Right ventricle myocardium inferior (tissue), 1 donor: ENCODE data around the gene EPDR1. TPM values are rescaled to one million over a fixed set of nuclear protein-coding genes. Genes with fewer than 3 reads are reported as not detected.

ENCODE experiments used
- ATAC-seq: fragments of 200-7000 bp; cut with Tn5 transposase; one replicate; pipeline ENCODE4 v1.9.1; 2020; ENCODE audit warnings: mild to moderate bottlenecking, moderate library complexity
- DNase-seq: peaks from one replicate; pipeline ENCODE4 v3.0.0; 2021; ENCODE audit errors: missing footprints
- intact Hi-C: fragments of 100-400 bp; cut with DNase I; formaldehyde crosslinking; loops from one replicate; pipeline ENCODE4 v1.11.0; 2022
- total RNA-seq: library from RNA; stranded (reverse); fragmentation: NEBNext Ultra II Directional; extraction: Animal tissue kit (Norgen Biotek cat#: 25700); gene quantifications from one replicate; pipeline ENCODE4 v1.2.1, GENCODE V29; 2021
- donor health status: DM: no; HTN: yes; CAD: no; lungs with severe emphysema.

EPDR1 gene
- total RNA-seq, 1 donor from 2014 or later: 55.1 TPM

- no peak for ATAC-seq
- no peak for DNase-seq
- intact Hi-C loops: no loop called here
These were observed 40.8 kb downstream of the EPDR1 start for GRCh38 chr7:37961251-37961650.

- ATAC-seq (no peak), DNase-seq (no peak)
- intact Hi-C loops: no loop called here
These were observed 43.8 kb downstream of the EPDR1 start for GRCh38 chr7:37964196-37964595.

GRCh38 chr7:37970211-37970610, 49.8 kb downstream of the EPDR1 start:
- no peak for ATAC-seq
- intact Hi-C loops: no loop called here
- DNase-seq: no peak

DNA sequence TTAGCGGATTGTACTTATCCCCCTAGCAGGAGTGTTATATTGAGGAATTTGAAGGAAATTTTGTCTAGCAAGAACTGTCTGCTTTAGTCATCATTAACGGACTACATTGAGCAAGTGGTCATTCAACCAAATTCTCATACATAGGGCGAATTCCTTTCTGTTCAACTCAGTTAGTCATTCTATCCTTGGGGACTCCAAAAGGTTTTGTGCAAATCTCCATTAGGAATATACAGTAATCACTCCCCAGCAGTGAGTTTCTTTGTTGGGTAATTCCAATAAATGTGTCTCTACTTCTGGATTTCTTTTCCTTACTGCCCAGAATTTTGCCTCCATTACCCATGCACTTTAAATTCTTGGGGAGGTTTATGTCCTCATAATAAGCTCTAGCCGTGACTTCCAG, 51.1 kb downstream of the EPDR1 start:
- no peak for DNase-seq
- intact Hi-C loops: no loop called here
- ATAC-seq: no peak

DNA sequence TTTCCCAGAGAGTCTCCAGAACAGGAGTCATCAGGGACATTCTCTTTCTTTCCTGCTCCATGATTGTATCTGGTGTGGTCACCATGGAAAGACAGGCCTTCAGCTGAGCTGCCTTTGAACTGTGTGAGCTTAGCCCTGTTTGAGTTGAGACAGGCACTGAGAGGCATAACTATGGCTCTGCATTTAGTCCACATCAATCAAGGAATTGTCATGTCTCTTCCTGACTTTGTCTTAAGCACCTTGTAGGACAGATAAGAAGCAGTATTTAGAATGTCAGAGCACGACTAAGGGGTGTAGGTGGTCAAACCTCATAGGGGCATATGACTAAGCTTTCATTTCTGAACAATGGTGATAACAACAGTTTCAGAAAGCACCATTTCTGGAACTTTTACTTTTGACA, 53.5 kb downstream of the EPDR1 start:
- no peak for ATAC-seq
- no peak for DNase-seq
- intact Hi-C loops: no loop called here

GRCh38 chr7:37974711-37975110, 54.3 kb downstream of the EPDR1 start:
- ATAC-seq (no peak), DNase-seq (no peak)
- intact Hi-C loops: no loop called here

- no peak for ATAC-seq
These were observed 56.8 kb downstream of the EPDR1 start for GRCh38 chr7:37977243-37977642.

DNA sequence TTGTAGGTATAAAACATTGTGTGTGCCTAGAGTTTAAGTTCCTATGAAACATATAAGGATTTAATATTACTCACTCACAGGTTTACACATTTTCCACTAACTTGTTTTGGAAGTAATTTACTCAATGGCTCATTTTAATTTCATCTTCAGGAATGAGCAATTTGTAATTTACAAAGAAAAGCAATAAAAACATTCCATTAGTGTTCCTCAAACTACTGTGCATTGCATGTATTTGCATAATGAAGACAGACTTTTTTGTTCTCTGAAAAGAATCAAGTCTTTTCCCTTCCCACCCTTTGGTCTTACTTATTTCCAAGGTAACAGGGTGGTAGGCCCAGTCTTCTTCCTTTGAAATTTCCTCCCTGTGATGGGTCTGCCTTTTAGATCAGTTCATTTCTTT, 61.2 kb downstream of the EPDR1 start:
- no peak for DNase-seq
- intact Hi-C loops: no loop called here
- ATAC-seq: no peak

More at GRCh38 chr7:37977243-37977642, 56.8 kb downstream of the EPDR1 start:
- no peak for DNase-seq
- intact Hi-C loops: no loop called here

- DNase-seq (no peak), ATAC-seq (peak; percentile 26)
- intact Hi-C loops: no loop called here
These were observed 62.0 kb downstream of the EPDR1 start for GRCh38 chr7:37982423-37982822.

GRCh38 chr7:37984750-37985390, 64.4 kb downstream of the EPDR1 start:
- DNase-seq (no peak), ATAC-seq (no peak)
- intact Hi-C loops: no loop called here

GRCh38 chr7:37986908-37987330, 66.5 kb downstream of the EPDR1 start:
- no peak for ATAC-seq
- intact Hi-C loops: no loop called here
- no peak for DNase-seq

DNA sequence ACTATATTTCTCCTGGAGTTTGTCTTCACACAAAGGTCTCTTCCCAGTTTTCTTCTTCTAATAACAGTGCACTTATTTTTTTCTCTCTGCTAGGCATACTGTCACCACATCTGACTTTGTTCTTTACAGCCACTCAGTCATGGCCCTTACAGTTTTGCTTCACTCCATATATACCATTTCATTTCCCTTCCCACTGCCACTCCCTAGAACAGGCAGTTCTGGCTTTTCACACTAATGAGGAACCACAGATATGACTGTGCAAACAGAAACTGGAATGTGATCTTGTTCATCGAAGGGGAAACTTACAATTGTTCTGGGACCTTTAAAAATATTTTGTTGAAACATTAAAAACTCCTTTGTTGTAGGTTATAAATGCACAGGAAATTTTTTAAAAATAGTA, 67.3 kb downstream of the EPDR1 start:
- intact Hi-C loops: no loop called here
- no peak for ATAC-seq
- DNase-seq: no peak

DNA sequence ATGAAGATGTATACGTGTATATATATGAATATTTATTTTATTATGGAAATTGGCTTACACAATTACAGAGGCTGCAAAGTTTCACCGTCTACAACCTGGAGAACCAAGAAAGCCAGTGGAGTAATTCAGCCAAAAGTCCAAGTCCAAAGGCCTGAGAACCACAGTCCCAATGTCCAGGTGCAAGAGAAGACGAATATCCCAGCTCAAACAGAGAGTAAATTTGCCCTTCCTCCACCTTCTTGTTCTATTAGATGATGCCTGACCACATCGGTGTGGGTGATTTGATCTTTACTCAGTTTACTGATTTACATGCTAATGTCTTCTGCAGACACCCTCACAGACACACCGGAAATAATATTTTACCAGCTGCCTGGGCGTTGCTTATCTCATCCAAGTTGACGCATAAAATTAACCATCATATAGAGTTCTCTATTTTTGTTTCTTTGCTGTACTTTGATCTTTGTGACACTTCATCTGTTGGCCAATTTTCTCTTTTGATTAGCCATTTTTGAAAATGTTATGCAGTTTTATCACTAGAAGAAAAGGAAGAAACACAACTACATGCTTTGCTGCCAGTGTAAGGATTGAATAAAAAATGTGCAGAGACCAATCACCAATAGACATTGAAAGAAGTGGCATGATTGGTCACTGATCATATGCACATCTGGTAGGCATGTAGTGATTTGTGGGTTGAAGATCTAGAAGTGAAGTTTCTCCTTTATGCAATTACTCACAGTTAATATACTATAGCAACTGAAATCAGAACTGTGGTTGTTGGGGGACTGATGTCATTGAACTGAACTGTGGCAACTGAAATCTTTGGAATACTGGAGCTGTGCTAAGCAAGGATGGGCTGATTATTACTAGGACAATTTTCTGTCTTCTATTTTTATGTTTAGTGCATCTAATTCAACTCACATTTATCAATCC, 68.5 kb downstream of the EPDR1 start:
- intact Hi-C loops: no loop called here
- DNase-seq (no peak), ATAC-seq (no peak)

GRCh38 chr7:37990337-37990736, 69.9 kb downstream of the EPDR1 start:
- DNase-seq (no peak), ATAC-seq (no peak)
- intact Hi-C loops: no loop called here

GRCh38 chr7:37993060-37993501, 72.6 kb downstream of the EPDR1 start:
- no peak for ATAC-seq
- DNase-seq: no peak
- intact Hi-C loops: no loop called here

DNA sequence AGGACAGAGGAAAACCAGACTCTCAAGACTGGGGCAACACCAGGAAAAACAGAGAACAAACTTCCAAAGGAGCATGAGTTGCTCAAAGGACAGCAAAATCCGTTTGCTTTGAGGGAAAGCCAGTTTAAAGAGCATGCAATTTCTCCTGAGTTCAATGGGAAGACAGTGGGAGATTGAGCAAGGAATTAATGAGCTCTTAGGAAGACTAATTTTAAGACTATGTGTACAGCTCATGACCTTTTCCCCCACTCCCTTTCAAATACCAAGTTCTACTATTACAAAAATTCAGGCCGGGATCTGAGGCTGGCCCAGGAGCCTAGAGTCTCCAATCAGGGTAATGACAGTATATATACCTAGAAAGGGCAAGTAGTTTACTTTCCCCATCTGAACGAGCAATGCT, 79.2 kb downstream of the EPDR1 start:
- DNase-seq (no peak), ATAC-seq (no peak)
- intact Hi-C loops: loop anchor here (10.0 kb wide), 1 partner anchor 85 kb away; the partner anchor contains the start of gene SFRP4

DNA sequence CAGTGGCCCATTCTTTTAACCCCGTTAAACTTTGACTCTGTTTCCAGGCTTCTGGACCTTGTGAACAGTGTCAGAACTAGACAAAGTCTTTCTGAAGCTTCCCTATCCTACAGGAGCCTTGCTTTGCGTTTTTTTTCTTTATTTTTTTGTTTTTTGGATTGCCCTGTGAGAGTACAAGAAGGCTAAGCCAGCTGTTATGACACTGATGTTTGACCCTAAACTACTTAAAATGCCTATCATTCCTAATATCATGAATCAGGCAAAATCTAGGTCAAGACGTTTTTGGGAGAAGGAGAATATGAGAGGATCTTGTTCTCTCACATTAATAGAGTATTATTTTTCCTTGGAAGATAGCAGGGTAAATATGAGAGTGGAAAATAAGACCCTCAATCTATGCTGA, 79.8 kb downstream of the EPDR1 start:
- DNase-seq (no peak), ATAC-seq (no peak)
- intact Hi-C loops: loop anchor here (10.0 kb wide), 1 partner anchor 85 kb away; the partner anchor contains the start of gene SFRP4
